Measurements from ENCODE around the gene STXBP2.

- TF ChIP-seq CTCF (IDR thresholded peaks at IDR 0.05; ENCODE audit: low read depth, low read length, missing input control) (no peak), GABPA (IDR thresholded peaks at IDR 0.05 in 1 of 2, conservative IDR thresholded peaks at IDR 0.05 in 1 of 2) (no peak), RAD21 (IDR thresholded peaks at IDR 0.05) (no peak), REST (IDR thresholded peaks at IDR 0.05) (no peak), SP1 (IDR thresholded peaks at IDR 0.05) (no peak), EGR1 (IDR thresholded peaks at IDR 0.05; ENCODE audit: low read depth in 2 of 2) (no peak), FOXA1 (IDR thresholded peaks at IDR 0.05) (no peak), ZBTB33 (IDR thresholded peaks at IDR 0.05) (no peak), ATF3 (IDR thresholded peaks at IDR 0.05) (no peak), HNF4A (conservative IDR thresholded peaks at IDR 0.05) (no peak), JUND (IDR thresholded peaks at IDR 0.05) (no peak), MAX (IDR thresholded peaks at IDR 0.05) (no peak), YY1 (IDR thresholded peaks at IDR 0.05) (no peak)
These were observed 5.6 kb downstream of the STXBP2 start for GRCh38 chr19:7642295-7643030.
